ENCODE results near the gene MCM10. TPM values are rescaled to one million over a fixed set of nuclear protein-coding genes. Genes with fewer than 3 reads are reported as not detected.

Gene MCM10
- total RNA-seq, 1 donor from 2014 or later, result 14.8 TPM

DNA sequence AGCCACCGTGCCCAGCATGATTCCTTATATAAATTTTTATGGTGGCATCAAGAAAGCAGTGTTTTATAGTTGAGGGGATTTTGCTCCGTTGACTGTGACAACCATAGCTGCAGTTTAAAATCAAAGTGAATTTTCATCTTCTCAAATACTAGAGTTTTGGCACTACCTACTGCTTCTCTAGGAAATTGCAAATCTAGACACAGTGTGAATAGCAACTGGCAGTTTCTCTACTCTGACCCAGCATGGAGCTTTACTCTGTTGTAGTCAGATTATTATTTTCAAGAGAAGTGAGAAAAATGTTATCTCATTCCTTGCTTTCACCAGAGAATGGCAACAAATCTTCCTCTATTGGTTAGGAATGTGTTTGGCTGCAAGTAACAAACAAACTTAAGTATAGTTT, 22.9 kb downstream of the MCM10 start:
- no peaks in the 10 kb centered on the region for H3K27me3 Mint-ChIP-seq (ENCODE audit: low read depth)
- peaks cover 20% of the 10 kb centered on the region for H3K36me3 Mint-ChIP-seq
- no peak for DNase-seq (ENCODE audit: low spot score in 2 of 2, unreplicated experiment in 2 of 2)
- TF ChIP-seq, protein P1, sequence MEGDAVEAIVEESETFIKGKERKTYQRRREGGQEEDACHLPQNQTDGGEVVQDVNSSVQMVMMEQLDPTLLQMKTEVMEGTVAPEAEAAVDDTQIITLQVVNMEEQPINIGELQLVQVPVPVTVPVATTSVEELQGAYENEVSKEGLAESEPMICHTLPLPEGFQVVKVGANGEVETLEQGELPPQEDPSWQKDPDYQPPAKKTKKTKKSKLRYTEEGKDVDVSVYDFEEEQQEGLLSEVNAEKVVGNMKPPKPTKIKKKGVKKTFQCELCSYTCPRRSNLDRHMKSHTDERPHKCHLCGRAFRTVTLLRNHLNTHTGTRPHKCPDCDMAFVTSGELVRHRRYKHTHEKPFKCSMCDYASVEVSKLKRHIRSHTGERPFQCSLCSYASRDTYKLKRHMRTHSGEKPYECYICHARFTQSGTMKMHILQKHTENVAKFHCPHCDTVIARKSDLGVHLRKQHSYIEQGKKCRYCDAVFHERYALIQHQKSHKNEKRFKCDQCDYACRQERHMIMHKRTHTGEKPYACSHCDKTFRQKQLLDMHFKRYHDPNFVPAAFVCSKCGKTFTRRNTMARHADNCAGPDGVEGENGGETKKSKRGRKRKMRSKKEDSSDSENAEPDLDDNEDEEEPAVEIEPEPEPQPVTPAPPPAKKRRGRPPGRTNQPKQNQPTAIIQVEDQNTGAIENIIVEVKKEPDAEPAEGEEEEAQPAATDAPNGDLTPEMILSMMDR (IDR thresholded peaks at IDR 0.05; ENCODE audit: unreplicated experiment), result no peak
- no peak overlapping the region for H3K4me3 Mint-ChIP-seq
- H3K4me1 Mint-ChIP-seq, result no peaks in the 10 kb centered on the region
- H3K27ac Mint-ChIP-seq, result no peak overlapping the region
- H3K9me3 Mint-ChIP-seq, result peaks cover 4% of the 10 kb centered on the region

DNA sequence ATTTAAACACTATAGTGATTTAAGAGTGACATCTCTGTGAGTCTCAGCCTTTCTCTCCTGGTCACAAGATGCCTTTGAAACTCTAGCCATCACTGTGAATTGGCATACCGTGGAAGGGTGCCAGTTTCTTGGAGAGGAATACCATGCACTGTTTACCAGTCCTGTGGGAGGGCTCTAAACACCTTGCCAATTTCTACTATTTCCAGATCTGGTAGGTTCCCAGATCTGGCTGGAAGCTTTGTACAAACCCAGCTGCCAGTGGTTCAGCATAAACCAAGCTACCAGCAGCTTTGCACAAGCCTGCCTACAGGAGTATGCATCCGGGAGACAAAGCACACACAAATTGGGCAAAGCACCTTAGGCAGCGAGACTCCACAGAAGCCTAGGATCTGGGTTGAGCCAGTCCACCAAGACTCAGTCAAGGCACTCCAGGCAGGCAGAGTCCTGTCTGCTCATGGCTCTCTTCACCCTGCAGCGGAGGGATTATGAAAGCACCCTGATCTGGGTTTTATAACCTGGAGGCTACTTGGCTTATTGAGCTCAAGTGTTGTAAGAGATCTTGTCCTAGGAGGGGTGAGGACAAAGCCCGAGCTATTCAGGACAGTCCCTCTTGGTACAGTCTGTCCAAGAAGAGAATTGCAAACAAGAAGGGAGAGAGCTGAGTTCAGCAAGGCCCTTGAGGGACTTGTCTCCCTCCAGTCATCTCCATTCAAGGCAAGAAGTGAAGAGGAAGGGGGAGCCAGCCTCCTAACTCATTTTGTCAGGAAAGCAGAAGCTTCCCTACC, 23.6 kb downstream of the MCM10 start:
- DNase-seq (ENCODE audit: low spot score in 2 of 2, unreplicated experiment in 2 of 2), result no peak
- Mint-ChIP-seq H3K9me3 (peaks cover 4% of the 10 kb centered on the region), H3K4me1 (no peaks in the 10 kb centered on the region), H3K36me3 (peaks cover 20% of the 10 kb centered on the region), H3K27me3 (ENCODE audit: low read depth) (no peaks in the 10 kb centered on the region), H3K4me3 (no peak overlapping the region), H3K27ac (no peak overlapping the region)
- TF ChIP-seq, protein P1 (IDR thresholded peaks at IDR 0.05; ENCODE audit: unreplicated experiment), result no peak

DNA sequence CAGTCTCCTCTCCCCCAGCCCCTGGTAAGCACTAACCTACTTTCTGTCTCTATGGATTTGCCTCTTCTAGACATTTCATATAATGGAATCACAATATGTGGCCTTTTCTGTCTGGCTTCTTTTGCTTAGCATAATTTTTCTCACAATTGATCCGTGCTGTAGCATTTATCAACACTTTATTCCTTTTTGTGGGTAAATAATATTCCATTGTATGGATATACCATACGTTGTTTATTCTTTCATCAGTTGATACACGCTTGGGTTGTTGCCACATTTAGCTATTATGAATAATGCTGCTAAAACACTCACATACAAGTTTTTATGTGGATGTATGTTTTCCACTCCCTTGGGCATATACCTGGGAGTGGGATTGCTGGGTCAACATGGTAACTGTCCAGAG, 25.8 kb downstream of the MCM10 start:
- H3K36me3 Mint-ChIP-seq, result peaks cover 20% of the 10 kb centered on the region
- TF ChIP-seq, protein P1 (IDR thresholded peaks at IDR 0.05; ENCODE audit: unreplicated experiment), result no peak
- DNase-seq (ENCODE audit: low spot score in 2 of 2, unreplicated experiment in 2 of 2), result no peak
- H3K4me3 Mint-ChIP-seq, result no peak overlapping the region
- H3K4me1 Mint-ChIP-seq, result no peaks in the 10 kb centered on the region
- no peaks in the 10 kb centered on the region for H3K27me3 Mint-ChIP-seq (ENCODE audit: low read depth)
- H3K9me3 Mint-ChIP-seq, result peaks cover 4% of the 10 kb centered on the region
- H3K27ac Mint-ChIP-seq, result no peak overlapping the region

DNA sequence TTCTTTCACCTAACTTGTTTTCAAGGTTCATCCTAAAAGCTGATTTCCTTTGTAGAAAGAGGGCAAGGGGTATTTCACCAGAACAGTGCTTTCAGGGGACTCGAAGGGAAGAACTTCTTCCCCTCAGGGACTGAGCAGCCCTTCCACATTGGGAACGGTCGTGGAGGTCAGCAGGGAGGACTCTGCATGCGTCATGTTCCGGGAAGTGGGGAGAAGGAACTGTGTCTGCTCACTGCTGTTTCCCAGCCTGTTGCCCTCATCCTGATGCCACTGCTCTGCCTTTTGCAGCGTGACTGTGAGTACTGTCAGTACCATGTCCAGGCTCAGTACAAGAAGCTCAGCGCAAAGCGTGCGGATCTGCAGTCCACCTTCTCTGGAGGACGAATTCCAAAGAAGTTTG, 27.2 kb downstream of the MCM10 start:
- TF ChIP-seq, protein P1 (IDR thresholded peaks at IDR 0.05; ENCODE audit: unreplicated experiment), result no peak
- no peak overlapping the region for H3K4me3 Mint-ChIP-seq
- H3K27ac Mint-ChIP-seq, result no peak overlapping the region
- no peak for DNase-seq (ENCODE audit: low spot score in 2 of 2, unreplicated experiment in 2 of 2)
- no peaks in the 10 kb centered on the region for H3K27me3 Mint-ChIP-seq (ENCODE audit: low read depth)
- H3K9me3 Mint-ChIP-seq, result peaks cover 4% of the 10 kb centered on the region
- H3K36me3 Mint-ChIP-seq, result peaks cover 16% of the 10 kb centered on the region
- H3K4me1 Mint-ChIP-seq, result no peaks in the 10 kb centered on the region

DNA sequence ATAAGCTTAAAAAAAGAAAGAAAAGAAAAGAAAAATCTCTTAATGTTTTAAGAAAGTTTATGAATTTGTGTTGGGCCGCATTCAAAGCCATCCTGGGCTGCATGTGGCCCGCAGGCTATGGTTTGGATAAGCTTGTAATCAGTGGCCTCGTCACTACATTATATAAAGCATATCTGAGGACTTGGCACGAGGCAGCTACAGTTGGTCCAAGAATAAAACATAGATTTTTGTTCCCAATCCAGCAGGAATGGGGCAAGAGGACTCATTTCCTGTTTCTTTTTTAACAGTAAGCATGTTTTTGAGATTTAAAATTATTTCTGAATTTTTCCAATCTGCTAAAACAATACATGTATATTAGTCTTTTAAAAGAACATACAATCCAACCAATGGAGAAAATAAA, 28.6 kb downstream of the MCM10 start:
- TF ChIP-seq, protein P1 (IDR thresholded peaks at IDR 0.05; ENCODE audit: unreplicated experiment), result no peak
- no peak overlapping the region for H3K4me3 Mint-ChIP-seq
- peaks cover 16% of the 10 kb centered on the region for H3K36me3 Mint-ChIP-seq
- no peak overlapping the region for H3K27ac Mint-ChIP-seq
- peaks cover 4% of the 10 kb centered on the region for H3K9me3 Mint-ChIP-seq
- DNase-seq (ENCODE audit: low spot score in 2 of 2, unreplicated experiment in 2 of 2), result no peak
- H3K4me1 Mint-ChIP-seq, result no peaks in the 10 kb centered on the region
- H3K27me3 Mint-ChIP-seq (ENCODE audit: low read depth), result no peaks in the 10 kb centered on the region
